GM23338 (cell line): Measurements from ENCODE around the gene BCL2. TPM values are rescaled to one million over a fixed set of nuclear protein-coding genes. Genes with fewer than 3 reads are reported as not detected.

Source experiments
- ATAC-seq: fragments of 200-7000 bp; cut with Tn5 transposase; 3 replicates; pipeline ENCODE4 v1.9.1; 2020
- DNase-seq: peaks from one replicate; pipeline ENCODE4 v3.0.0-alpha.2; 2015; ENCODE audit warnings: low spot score
- H2AFZ ChIP-seq: fragments of 200-600 bp; sonication (generic); 2 replicates; pipeline ENCODE4 v1.8.0; 2016; ENCODE audit warnings: antibody characterized with exemption, mild to moderate bottlenecking, moderate library complexity
- H3F3A ChIP-seq: fragments of 200-600 bp; sonication (generic); replicated peaks from 2 replicates; pipeline ENCODE4 v1.8.0; 2017; ENCODE audit warnings: antibody characterized with exemption, mixed run types, low read depth
- H3K27ac ChIP-seq: fragments of 200-600 bp; sonication (generic); 2 replicates; pipeline ENCODE4 v1.6.1; 2016; ENCODE audit warnings: low read depth
- H3K27me3 ChIP-seq: fragments of 200-600 bp; sonication (generic); 2 replicates; pipeline ENCODE4 v1.8.0; 2016; ENCODE audit warnings: mild to moderate bottlenecking, mixed run types, moderate library complexity; ENCODE audit not compliant: insufficient read depth
- H3K36me3 ChIP-seq: fragments of 200-600 bp; sonication (generic); 2 replicates; pipeline ENCODE4 v1.8.0; 2016; ENCODE audit warnings: mild to moderate bottlenecking; ENCODE audit not compliant: insufficient read depth
- H3K4me1 ChIP-seq: fragments of 200-600 bp; sonication (generic); 2 replicates; pipeline ENCODE4 v1.8.0; 2016; ENCODE audit warnings: mild to moderate bottlenecking, moderate library complexity; ENCODE audit not compliant: insufficient read depth
- H3K4me2 ChIP-seq: fragments of 200-600 bp; sonication (generic); 2 replicates; pipeline ENCODE4 v1.7.1; 2017; ENCODE audit warnings: mixed run types
- H3K4me3 ChIP-seq: fragments of 200-600 bp; sonication (generic); 2 replicates; pipeline ENCODE4 v1.6.1; 2016; ENCODE audit warnings: mixed run types
- H3K79me2 ChIP-seq: fragments of 200-600 bp; sonication (generic); replicated peaks from 2 replicates; pipeline ENCODE4 v1.8.0; 2017; ENCODE audit warnings: mild to moderate bottlenecking; ENCODE audit not compliant: insufficient read depth
- H3K9me2 ChIP-seq: fragments of 200-600 bp; sonication (generic); 2 replicates; pipeline ENCODE4 v1.8.0; 2017; ENCODE audit not compliant: insufficient read depth
- H4K20me1 ChIP-seq: fragments of 200-600 bp; sonication (generic); replicated peaks from 2 replicates; pipeline ENCODE4 v1.8.0; 2017; ENCODE audit warnings: mild to moderate bottlenecking; ENCODE audit not compliant: insufficient read depth
- H3K27ac Mint-ChIP-seq: 2 replicates; pipeline ENCODE4 v1.8.0; 2020; ENCODE audit warnings: inconsistent platforms, mild to moderate bottlenecking, moderate library complexity, mixed read lengths
- H3K27me3 Mint-ChIP-seq: 3 replicates; pipeline ENCODE4 v1.8.0; 2022; ENCODE audit warnings: low read depth, mild to moderate bottlenecking, moderate library complexity, mixed read lengths, inconsistent platforms; ENCODE audit not compliant: insufficient read depth, poor library complexity
- H3K36me3 Mint-ChIP-seq: 3 replicates; pipeline ENCODE4 v1.8.0; 2021; ENCODE audit warnings: low read depth, mild to moderate bottlenecking, inconsistent platforms, moderate library complexity, mixed read lengths
- H3K4me1 Mint-ChIP-seq: 3 replicates; pipeline ENCODE4 v1.8.0; 2020; ENCODE audit warnings: mild to moderate bottlenecking, inconsistent platforms, mixed read lengths
- H3K4me3 Mint-ChIP-seq: 3 replicates; pipeline ENCODE4 v1.8.0; 2021; ENCODE audit warnings: moderate library complexity, mild to moderate bottlenecking, inconsistent platforms, mixed read lengths
- H3K9me3 Mint-ChIP-seq: 3 replicates; pipeline ENCODE4 v1.8.0; 2020; ENCODE audit warnings: moderate library complexity, mild to moderate bottlenecking, inconsistent platforms, mixed read lengths
- CREB1 ChIP-seq: fragments of 250-450 bp; sonication (Bioruptor Pico); IDR thresholded peaks from 2 replicates; pipeline ENCODE4 v1.5.0; 2020; ENCODE audit warnings: low read depth, mild to moderate bottlenecking, moderate library complexity
- EZH2 ChIP-seq: fragments of 200-600 bp; sonication (generic); IDR thresholded peaks from one replicate; pipeline ENCODE4 v1.8.0; 2017; ENCODE audit warnings: antibody characterized with exemption, mild to moderate bottlenecking, low read depth; ENCODE audit not compliant: unreplicated experiment
- EZH2phosphoT487 ChIP-seq: fragments of 200-600 bp; sonication (generic); IDR thresholded peaks from one replicate; pipeline ENCODE4 v1.8.1; 2018; ENCODE audit warnings: antibody characterized with exemption; ENCODE audit not compliant: unreplicated experiment
- JUNB ChIP-seq: IDR thresholded peaks from one replicate; pipeline ENCODE4 v1.6.1; 2016; ENCODE audit warnings: antibody characterized with exemption; ENCODE audit not compliant: unreplicated experiment
- NANOG ChIP-seq: IDR thresholded peaks from 2 replicates; pipeline ENCODE4 v1.6.1; 2016; ENCODE audit warnings: antibody characterized with exemption, borderline replicate concordance
- STAT1 ChIP-seq: IDR thresholded peaks from one replicate; pipeline ENCODE4 v1.6.1; 2016; ENCODE audit warnings: antibody characterized with exemption; ENCODE audit not compliant: unreplicated experiment
- ZNF114 ChIP-seq: fragments of 250-450 bp; sonication (Bioruptor Pico); IDR thresholded peaks from 2 replicates; pipeline ENCODE4 v1.5.0; 2020; ENCODE audit warnings: mild to moderate bottlenecking, moderate library complexity
- ZNF331 ChIP-seq: fragments of 250-450 bp; sonication (Bioruptor Pico); IDR thresholded peaks from 2 replicates; pipeline ENCODE4 v1.5.0; 2020; ENCODE audit warnings: low read depth, mild to moderate bottlenecking, moderate library complexity
- polyA plus RNA-seq: library from polyadenylated mRNA; unstranded; fragments of >200 nt; fragmentation: Nextera tagmentation; extraction: Ambion mirVana; gene quantifications from 2 replicates; pipeline ENCODE4 v1.2.1, GENCODE V29; 2016
- total RNA-seq: library from RNA; depleted of rRNA; stranded (reverse); fragments of >200 nt; shearing (Covaris generic); gene quantifications from 2 replicates; pipeline ENCODE4 v1.2.3, GENCODE V29; 2014
- TF ChIP-seq, protein P1 (sequence below): IDR thresholded peaks from one replicate; pipeline ENCODE4 v1.6.1; 2018; ENCODE audit warnings: antibody characterized with exemption; ENCODE audit not compliant: unreplicated experiment
- TF ChIP-seq, protein P2 (sequence below): IDR thresholded peaks from 2 replicates; pipeline ENCODE4 v1.6.1; 2016; ENCODE audit warnings: antibody characterized with exemption
- TF ChIP-seq, protein P3 (sequence below): fragments of 250-450 bp; sonication (Bioruptor Pico); IDR thresholded peaks from 2 replicates; pipeline ENCODE4 v1.5.0; 2020; ENCODE audit warnings: mild to moderate bottlenecking, moderate library complexity

The BCL2 gene
- total and polyA plus RNA-seq, 2 experiments from 2014 or later, result 1.2 to 4.0 TPM

DNA sequence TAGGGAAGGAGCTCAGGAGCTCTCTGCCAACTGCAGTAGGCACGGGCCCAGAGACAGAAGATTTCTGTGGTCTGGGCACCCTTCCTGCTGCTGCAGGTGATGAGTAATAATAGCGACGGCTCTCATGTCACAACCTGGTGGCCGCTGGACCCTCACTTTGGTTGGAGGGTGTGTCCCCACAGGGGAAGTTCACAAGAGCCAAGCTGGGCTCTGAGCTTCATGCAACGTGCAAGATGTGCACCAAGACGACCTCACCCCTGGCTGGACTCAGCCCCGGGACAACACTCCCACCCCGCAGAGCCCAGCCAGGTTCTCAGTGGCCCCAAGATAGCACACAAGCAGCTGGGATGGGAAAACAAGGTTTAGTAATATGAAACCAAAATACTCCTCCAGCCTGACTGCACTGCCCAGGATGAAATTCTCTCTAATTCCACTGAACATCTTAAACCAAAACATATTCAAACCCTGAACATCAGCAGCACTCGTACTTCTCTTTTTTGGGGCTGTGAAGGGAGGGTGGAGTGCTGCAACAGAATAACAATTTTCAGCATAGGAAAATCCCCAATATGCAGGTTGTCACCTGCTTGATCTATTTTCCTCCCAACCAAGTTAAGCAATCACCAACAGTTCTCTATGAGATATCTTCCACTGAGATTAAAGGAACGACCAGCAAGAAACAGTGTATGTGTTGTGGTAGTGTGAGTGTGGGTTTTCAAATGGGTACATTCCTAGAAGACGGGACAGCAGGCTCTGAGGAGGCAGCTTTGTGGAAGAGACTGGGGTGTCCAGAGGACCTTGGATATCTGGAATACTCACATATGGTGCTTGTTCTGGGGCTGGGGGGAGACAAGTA is 26.5 kb downstream of the BCL2 start:
- no peak for ATAC-seq
- no peaks in the 10 kb centered on the region for H3K36me3 Mint-ChIP-seq

DNA sequence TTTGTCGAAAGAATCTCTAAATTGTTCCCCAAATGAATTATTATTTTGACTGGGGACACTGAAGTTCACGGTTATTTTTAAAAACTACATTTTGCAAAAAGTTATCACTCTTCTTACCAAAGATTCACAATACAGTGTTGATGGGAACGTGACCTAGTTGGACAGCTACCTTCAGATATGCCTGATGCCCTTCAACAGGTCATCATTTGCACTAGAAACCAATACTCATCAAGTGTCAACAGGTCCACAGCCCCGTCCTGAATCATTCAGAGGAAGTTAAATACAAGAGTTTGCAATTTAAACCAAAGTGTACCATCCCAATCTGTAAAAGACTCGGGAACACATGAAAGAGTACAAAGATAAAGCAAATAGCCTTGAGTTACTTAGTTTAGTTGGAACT is 28.3 kb downstream of the BCL2 start:
- Histone ChIP-seq H3K4me1 (0 out of 2 replicates have a peak, but pooled peaks cover 3% of the 10 kb centered on the region), H3K4me2 (no peak overlapping the region), H2AFZ (no peak overlapping the region), H3K27ac (no peak overlapping the region), H3K27me3 (no peaks in the 10 kb centered on the region), H3K9me2 (peaks cover 10% of the 10 kb centered on the region), H3K36me3 (no peaks in the 10 kb centered on the region), H3K79me2 (no peaks in the 10 kb centered on the region), H3F3A (no peaks in the 10 kb centered on the region), H4K20me1 (no peaks in the 10 kb centered on the region), H3K4me3 (no peak overlapping the region)
- Mint-ChIP-seq H3K27me3 (no peaks in the 10 kb centered on the region), H3K27ac (no peak overlapping the region), H3K36me3 (no peaks in the 10 kb centered on the region), H3K4me3 (no peak overlapping the region), H3K4me1 (peaks cover 14% of the 10 kb centered on the region), H3K9me3 (no peaks in the 10 kb centered on the region)
- no peak for ATAC-seq
- no peak for DNase-seq
- TF ChIP-seq, protein P1, sequence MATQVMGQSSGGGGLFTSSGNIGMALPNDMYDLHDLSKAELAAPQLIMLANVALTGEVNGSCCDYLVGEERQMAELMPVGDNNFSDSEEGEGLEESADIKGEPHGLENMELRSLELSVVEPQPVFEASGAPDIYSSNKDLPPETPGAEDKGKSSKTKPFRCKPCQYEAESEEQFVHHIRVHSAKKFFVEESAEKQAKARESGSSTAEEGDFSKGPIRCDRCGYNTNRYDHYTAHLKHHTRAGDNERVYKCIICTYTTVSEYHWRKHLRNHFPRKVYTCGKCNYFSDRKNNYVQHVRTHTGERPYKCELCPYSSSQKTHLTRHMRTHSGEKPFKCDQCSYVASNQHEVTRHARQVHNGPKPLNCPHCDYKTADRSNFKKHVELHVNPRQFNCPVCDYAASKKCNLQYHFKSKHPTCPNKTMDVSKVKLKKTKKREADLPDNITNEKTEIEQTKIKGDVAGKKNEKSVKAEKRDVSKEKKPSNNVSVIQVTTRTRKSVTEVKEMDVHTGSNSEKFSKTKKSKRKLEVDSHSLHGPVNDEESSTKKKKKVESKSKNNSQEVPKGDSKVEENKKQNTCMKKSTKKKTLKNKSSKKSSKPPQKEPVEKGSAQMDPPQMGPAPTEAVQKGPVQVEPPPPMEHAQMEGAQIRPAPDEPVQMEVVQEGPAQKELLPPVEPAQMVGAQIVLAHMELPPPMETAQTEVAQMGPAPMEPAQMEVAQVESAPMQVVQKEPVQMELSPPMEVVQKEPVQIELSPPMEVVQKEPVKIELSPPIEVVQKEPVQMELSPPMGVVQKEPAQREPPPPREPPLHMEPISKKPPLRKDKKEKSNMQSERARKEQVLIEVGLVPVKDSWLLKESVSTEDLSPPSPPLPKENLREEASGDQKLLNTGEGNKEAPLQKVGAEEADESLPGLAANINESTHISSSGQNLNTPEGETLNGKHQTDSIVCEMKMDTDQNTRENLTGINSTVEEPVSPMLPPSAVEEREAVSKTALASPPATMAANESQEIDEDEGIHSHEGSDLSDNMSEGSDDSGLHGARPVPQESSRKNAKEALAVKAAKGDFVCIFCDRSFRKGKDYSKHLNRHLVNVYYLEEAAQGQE, result no peak
- TF ChIP-seq, protein P2, sequence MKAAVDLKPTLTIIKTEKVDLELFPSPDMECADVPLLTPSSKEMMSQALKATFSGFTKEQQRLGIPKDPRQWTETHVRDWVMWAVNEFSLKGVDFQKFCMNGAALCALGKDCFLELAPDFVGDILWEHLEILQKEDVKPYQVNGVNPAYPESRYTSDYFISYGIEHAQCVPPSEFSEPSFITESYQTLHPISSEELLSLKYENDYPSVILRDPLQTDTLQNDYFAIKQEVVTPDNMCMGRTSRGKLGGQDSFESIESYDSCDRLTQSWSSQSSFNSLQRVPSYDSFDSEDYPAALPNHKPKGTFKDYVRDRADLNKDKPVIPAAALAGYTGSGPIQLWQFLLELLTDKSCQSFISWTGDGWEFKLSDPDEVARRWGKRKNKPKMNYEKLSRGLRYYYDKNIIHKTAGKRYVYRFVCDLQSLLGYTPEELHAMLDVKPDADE, result no peak
- TF ChIP-seq NANOG, result no peak
- no peak for TF ChIP-seq CREB1 (CRISPR knock-in tag)
- TF ChIP-seq ZNF331 (CRISPR knock-in tag), result no peak
- no peak for TF ChIP-seq JUNB
- TF ChIP-seq EZH2phosphoT487, result no peak
- TF ChIP-seq, protein P3, sequence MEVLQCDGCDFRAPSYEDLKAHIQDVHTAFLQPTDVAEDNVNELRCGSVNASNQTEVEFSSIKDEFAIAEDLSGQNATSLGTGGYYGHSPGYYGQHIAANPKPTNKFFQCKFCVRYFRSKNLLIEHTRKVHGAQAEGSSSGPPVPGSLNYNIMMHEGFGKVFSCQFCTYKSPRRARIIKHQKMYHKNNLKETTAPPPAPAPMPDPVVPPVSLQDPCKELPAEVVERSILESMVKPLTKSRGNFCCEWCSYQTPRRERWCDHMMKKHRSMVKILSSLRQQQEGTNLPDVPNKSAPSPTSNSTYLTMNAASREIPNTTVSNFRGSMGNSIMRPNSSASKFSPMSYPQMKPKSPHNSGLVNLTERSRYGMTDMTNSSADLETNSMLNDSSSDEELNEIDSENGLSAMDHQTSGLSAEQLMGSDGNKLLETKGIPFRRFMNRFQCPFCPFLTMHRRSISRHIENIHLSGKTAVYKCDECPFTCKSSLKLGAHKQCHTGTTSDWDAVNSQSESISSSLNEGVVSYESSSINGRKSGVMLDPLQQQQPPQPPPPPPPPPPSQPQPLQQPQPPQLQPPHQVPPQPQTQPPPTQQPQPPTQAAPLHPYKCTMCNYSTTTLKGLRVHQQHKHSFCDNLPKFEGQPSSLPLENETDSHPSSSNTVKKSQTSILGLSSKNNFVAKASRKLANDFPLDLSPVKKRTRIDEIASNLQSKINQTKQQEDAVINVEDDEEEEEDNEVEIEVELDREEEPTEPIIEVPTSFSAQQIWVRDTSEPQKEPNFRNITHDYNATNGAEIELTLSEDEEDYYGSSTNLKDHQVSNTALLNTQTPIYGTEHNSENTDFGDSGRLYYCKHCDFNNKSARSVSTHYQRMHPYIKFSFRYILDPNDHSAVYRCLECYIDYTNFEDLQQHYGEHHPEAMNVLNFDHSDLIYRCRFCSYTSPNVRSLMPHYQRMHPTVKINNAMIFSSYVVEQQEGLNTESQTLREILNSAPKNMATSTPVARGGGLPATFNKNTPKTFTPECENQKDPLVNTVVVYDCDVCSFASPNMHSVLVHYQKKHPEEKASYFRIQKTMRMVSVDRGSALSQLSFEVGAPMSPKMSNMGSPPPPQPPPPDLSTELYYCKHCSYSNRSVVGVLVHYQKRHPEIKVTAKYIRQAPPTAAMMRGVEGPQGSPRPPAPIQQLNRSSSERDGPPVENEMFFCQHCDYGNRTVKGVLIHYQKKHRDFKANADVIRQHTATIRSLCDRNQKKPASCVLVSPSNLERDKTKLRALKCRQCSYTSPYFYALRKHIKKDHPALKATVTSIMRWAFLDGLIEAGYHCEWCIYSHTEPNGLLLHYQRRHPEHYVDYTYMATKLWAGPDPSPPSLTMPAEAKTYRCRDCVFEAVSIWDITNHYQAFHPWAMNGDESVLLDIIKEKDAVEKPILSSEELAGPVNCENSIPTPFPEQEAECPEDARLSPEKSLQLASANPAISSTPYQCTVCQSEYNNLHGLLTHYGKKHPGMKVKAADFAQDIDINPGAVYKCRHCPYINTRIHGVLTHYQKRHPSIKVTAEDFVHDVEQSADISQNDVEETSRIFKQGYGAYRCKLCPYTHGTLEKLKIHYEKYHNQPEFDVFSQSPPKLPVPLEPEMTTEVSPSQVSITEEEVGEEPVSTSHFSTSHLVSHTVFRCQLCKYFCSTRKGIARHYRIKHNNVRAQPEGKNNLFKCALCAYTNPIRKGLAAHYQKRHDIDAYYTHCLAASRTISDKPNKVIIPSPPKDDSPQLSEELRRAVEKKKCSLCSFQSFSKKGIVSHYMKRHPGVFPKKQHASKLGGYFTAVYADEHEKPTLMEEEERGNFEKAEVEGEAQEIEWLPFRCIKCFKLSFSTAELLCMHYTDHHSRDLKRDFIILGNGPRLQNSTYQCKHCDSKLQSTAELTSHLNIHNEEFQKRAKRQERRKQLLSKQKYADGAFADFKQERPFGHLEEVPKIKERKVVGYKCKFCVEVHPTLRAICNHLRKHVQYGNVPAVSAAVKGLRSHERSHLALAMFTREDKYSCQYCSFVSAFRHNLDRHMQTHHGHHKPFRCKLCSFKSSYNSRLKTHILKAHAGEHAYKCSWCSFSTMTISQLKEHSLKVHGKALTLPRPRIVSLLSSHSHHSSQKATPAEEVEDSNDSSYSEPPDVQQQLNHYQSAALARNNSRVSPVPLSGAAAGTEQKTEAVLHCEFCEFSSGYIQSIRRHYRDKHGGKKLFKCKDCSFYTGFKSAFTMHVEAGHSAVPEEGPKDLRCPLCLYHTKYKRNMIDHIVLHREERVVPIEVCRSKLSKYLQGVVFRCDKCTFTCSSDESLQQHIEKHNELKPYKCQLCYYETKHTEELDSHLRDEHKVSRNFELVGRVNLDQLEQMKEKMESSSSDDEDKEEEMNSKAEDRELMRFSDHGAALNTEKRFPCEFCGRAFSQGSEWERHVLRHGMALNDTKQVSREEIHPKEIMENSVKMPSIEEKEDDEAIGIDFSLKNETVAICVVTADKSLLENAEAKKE (CRISPR knock-in tag), result no peak
- TF ChIP-seq STAT1, result no peak
- TF ChIP-seq ZNF114 (CRISPR knock-in tag), result no peak

More for the DNA sequence above, 26.5 kb downstream of the BCL2 start:
- no peaks in the 10 kb centered on the region for H3K36me3 ChIP-seq
- no peak overlapping the region for H3K27ac Mint-ChIP-seq
- no peak for DNase-seq
- H3K9me2 ChIP-seq, result peaks cover 10% of the 10 kb centered on the region
- H3K27me3 Mint-ChIP-seq, result peaks cover under 1% of the 10 kb centered on the region
- no peak for TF ChIP-seq EZH2
- TF ChIP-seq EZH2phosphoT487, result no peak
- no peak overlapping the region for H3K4me3 ChIP-seq
- no peak overlapping the region for H3K4me2 ChIP-seq
- no peaks in the 10 kb centered on the region for H3K79me2 ChIP-seq
- H3K9me3 Mint-ChIP-seq, result no peaks in the 10 kb centered on the region
- H2AFZ ChIP-seq, result no peak overlapping the region
- peaks cover 7% of the 10 kb centered on the region for H3K4me1 ChIP-seq
- H3F3A ChIP-seq, result no peaks in the 10 kb centered on the region
- no peak overlapping the region for H3K27ac ChIP-seq
- no peaks in the 10 kb centered on the region for H3K27me3 ChIP-seq
- no peaks in the 10 kb centered on the region for H4K20me1 ChIP-seq
- peaks cover 22% of the 10 kb centered on the region for H3K4me1 Mint-ChIP-seq
- H3K4me3 Mint-ChIP-seq, result no peak overlapping the region
